EH (cell line): ENCODE results near the gene PIK3CG.
"Not testable (repeated sequence)": the region's sequence is repeated elsewhere in the genome, so short reads cannot be mapped to it uniquely, and the experiment has no call there.

Experiments used
- DNase-seq: peaks from one replicate; pipeline ENCODE4 v3.0.0-alpha.2; 2015; ENCODE audit warnings: low read depth

Gene PIK3CG

DNA sequence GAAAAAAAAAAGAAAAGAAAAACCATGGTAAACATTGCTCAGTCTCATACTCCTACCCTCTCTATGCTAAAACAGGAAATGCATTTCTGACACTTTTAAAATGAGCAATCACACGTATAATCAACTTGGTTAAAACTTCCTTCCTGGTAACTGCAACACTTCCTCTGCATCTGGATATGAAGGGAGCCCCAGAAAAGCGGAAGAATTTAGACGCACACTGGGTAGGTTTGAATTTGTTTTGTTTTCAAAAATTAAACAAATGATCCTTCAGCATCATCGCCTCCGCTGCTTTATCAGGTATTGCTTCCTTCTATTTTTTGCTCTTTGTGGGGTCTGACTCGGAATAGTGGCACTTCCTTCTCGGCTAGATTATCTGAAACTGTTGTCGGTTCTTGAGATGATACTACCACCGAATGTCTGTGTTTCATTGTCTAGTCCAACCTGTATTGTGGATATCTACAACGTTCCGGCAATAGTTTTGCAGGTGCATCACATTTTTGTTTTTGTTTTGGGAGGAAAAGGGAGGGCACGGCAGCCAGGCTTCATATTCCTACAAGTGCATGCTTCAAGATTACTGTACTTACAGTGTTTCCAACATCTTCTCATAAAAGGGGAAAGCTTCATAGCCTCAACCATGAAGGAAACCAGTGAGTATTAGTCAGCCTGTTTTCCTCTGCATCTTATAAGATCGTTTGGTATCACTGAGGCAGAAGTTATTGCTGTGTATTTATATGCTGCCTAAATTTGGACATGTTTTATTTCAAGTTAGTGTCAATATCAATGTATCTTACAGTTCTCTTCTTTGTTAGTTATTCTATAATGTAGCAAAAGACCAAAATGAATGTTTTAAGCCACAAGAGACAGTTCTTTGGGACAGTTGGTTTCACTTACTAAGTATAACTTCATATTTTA is at the start of gene PIK3CG:
Gene PIK3CG, plus strand, starts transcription at position 153 of the 912 bp plus-strand sequence. CDS start 2,280 bp downstream, outside the sequence.
- DNase-seq, result no peak

DNA sequence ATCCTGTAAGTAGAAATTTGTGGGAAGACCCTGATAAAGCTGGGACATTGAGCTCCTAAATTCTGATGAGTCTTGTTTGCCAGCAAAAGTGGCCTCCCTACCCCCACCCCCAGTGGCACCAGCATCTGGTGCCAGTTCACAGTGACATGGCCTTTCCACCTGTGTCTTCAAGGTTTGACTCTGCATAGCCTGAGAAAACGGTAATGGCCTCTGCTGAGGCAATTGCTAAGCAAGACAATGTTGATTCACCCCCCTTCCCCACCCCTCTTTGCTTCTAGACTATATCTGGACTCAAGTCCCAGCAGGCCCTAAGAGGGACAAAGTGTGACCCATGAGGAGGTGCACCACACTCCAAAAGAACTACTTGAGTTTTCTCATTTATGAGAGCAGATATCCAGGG is 48.0 kb upstream of the PIK3CG start:
- DNase-seq, result no peak

DNA sequence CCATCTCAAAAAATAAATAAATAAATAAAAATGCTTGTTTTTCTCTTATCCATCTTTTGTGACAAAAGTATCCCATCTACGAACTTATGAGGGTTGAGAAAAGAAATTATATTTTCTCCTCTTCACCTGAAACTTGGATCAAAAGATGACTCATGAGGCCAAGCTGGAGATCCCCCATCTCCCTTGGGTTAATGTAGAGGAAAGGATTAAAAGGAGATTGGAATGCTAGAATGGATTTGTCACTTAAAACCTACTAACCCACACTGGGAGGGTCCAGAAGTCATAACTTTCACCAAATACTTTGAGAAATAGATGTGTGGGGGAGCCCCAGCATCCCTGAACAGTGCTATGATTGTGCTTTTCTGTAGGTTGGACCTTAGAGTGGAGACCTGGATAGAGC is 46.3 kb upstream of the PIK3CG start:
- DNase-seq, result no peak

DNA sequence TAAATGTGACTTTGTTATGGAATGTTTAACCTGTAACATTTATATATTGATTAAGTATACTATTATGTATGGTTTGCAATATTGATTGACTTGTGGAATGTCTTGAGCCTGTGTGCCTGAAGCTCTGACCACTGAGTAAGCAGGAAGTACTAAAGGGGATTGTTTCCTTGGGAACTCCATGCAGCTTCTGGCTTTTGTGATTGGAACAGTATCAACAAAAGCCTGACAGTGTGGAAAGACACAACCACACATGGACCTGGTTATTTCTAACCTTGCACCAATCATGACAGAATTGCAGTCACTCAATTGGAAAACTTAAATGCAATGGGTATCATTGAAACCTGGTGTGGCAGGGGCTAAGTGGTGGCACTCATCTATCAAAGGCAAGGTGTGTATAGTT is 45.5 kb upstream of the PIK3CG start:
- DNase-seq, result no peak

DNA sequence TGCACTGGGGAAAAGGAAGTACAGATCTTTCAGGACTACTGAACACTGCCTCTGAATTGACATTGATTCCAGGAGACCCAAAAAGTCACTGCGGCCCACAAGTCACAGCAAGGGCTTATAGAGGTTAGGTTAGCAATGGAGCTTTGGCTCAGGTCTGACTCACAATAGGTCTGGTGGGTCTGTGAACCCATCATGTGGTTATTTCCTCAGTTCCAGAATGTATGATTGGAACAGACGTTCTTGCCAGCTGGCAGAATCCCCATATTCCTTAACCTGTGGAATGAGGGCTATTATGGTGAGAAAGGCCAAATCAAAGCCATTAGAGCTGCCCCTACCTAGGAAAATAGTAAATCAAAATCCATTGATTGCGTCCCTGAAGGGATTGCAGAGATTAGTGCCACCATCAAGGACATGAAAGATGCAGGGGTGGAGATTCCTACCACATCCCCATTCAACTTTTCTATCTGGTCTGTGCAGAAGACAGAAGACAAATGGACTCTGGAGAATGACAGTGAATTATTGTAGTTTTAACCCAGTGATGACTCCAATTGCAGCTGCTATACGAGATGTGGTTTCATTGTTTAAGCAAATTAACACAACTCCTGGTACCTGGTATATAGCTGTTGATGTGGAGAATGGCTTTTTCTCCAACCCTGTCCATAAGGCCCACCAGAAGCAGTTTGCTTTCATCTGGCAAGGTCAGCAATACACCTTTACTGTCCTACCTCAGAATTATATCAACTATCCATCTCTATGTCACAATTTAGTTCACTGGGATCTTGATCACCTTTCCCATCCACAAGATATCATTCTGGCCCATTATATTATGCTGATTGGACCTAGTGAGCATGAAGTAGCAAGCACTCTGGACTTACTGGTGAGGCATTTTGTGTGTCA is 44.5 kb upstream of the PIK3CG start:
- no peak for DNase-seq

DNA sequence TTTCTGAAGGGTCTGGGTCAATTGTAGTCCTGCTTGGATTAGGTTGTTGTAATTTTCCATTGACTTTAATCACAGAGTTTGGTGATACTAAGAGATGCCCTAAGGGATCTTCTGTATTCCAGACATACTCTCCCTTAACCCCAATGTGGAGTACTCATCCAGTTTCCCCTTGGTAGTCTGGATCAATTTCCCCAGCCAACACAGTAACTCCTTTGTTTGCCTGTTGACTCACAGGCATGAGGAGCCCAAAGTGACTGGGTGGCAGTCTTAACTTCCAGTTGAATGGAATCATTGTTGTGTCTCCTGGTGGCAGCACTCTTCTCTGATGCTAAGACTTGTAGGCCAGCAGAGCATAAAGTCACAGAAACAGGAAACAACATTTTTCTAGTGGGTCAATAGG is 41.5 kb upstream of the PIK3CG start:
- DNase-seq, result no peak

- peak; percentile 52 for DNase-seq
Measured at GRCh38 chr7:106824458-106824857, 40.6 kb upstream of the PIK3CG start.

GRCh38 chr7:106827626-106828025 is 37.5 kb upstream of the PIK3CG start:
- DNase-seq, result no peak

DNA sequence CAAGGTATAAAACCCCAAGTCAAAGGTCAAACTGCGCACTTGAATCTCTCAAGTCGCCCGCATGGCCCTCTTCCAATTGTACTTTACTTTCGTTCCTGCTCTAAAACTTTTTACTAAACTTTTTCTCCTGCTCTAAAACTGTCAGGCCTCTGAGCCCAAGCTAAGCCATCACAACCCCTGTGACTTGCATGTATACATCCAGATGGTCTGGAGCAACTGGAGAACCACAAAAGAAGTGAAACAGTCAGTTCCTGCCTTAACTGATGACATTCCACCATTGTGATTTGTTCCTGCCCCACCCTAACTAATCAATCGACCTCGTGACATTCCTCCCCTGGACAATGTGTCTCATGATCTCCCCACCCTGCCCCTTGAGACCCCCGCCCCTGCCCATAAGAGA is 35.6 kb upstream of the PIK3CG start:
- DNase-seq, result no peak

DNA sequence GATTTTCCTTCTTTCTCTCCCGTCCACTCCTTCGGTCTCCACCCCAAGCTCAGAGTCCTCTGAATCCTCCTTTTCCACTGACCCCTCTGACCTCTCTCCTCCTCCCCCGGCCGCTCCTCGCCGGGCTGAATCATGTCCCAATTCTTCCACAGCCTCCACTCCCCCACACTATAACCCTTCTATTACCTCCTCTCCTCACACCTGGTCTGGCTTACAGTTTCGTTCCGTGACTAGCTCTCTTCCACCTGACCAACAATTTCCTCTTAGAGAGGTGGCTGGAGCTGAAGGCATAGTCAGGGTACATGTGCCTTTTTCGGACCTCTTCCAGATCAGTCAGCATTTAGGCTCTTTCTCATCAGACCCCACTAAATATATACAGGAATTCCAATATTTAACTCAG is 34.2 kb upstream of the PIK3CG start:
- DNase-seq, result not testable (repeated sequence)

- no peak for DNase-seq
Measured at GRCh38 chr7:106836816-106837215, 28.3 kb upstream of the PIK3CG start.

GRCh38 chr7:106839511-106839910 is 25.6 kb upstream of the PIK3CG start:
- DNase-seq, result no peak

GRCh38 chr7:106840342-106840741 is 24.7 kb upstream of the PIK3CG start:
- DNase-seq, result peak; percentile 92

DNA sequence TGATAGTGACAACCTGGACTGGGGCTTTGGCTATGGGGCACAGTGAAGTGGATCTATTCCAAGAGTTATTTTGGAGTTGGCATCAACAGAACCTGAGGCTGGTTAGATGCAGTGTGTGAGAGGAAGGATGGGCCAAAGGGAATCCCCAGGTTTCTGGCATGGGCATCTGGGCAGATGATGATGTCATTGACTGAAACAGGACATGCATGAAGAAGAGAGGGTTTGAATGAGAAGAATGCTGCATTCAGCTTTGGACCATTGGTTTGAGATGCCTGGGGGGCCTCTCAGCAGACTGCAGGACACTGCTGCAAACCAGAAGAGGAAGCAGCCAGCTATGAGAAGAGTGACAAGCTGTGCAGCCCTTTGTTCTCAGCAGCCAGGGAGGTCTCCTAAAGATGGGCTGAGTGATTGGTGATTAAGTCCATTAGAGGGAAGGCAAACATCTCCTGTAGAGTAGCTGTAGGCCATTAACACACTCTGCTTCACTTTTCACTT is 23.1 kb upstream of the PIK3CG start:
- peak; percentile 26 for DNase-seq

- no peak for DNase-seq
Measured at GRCh38 chr7:106844279-106844997, 20.6 kb upstream of the PIK3CG start.

DNA sequence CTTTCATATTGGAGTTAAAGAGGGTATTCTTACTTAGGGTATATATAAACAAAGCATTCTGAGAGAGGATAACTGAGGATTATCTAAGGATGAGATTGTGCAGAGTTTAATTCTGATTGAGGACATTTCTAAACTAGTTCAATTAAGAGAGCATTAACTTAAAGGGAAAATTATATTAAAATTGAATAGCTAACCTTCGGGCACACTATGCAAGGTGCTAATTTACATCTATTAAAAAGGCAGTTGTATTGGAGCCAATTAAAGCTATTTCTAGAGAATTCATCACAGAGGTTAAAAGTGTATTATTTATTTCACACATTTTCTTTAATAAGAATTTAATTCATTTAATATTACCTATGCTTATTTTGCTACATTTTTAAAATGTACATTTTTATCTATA is 17.0 kb upstream of the PIK3CG start:
- DNase-seq, result no peak

- DNase-seq, result peak; percentile 96
Measured at GRCh38 chr7:106848851-106849442, 16.1 kb upstream of the PIK3CG start.

GRCh38 chr7:106851632-106852031 is 13.4 kb upstream of the PIK3CG start:
- not testable (repeated sequence) for DNase-seq

- no peak for DNase-seq
Measured at GRCh38 chr7:106853250-106853908, 11.7 kb upstream of the PIK3CG start.

DNA sequence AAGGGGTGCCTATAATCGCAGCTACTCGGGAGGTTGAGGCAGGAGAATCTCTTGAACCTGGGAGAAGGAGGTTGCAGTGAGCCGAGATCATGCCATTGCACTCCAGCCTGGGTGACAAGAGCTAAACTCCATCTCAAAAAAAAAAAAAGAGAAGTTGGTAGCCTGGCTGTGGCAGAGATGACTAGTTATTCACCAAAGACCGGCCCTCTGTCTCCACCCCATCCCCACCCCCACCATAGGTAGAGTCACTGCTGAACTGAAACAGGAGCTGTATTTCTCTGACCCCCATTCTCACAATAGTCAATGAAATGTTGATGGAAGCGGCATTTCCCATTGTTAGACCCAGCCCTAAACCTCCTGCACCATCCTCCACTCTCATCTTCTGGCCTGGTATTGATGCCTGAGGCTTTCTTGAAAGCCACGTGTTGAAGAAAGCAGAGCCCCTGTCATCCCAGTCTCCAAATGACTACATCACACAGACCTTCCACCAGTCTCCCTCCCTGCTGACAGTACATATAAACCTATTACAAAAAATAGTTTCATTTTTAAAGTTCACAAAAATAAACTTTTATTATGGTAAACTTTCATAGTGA is 9.4 kb upstream of the PIK3CG start:
- no peak for DNase-seq
